HTR-8/SVneo (cell line): ENCODE data around the gene CHD9.
"Not testable (repeated sequence)": the region's sequence is repeated elsewhere in the genome, so short reads cannot be mapped to it uniquely, and the experiment has no call there.

ENCODE experiments used
- DNase-seq: peaks from one replicate; pipeline ENCODE4 v3.0.0; 2011; ENCODE audit warnings: low spot score, mixed read lengths; ENCODE audit not compliant: insufficient read length
- FAIRE-seq: peaks from 2 replicates; lab custom pipeline; 2011; peaks lifted over from hg19 to GRCh38; lab: Jason Lieb, UNC

Gene CHD9

GRCh38 chr16:53183442-53183841 lies 128.7 kb downstream of the CHD9 start:
- FAIRE-seq (no peak), DNase-seq (no peak)

GRCh38 chr16:53185741-53186140 lies 130.9 kb downstream of the CHD9 start:
- DNase-seq, FAIRE-seq: not testable (repeated sequence)

GRCh38 chr16:53187775-53188174 lies 133.0 kb downstream of the CHD9 start:
- DNase-seq (no peak), FAIRE-seq (no peak)

- no peak for DNase-seq
- FAIRE-seq: no peak
These were observed 136.6 kb downstream of the CHD9 start for GRCh38 chr16:53191413-53191812.

GRCh38 chr16:53198933-53199332 lies 144.1 kb downstream of the CHD9 start:
- FAIRE-seq: no peak
- DNase-seq: no peak

- no peak for DNase-seq
- no peak for FAIRE-seq
These were observed 147.1 kb downstream of the CHD9 start for GRCh38 chr16:53201900-53202299.

- no peak for DNase-seq
These were observed 147.6 kb downstream of the CHD9 start for GRCh38 chr16:53202398-53202797.

GRCh38 chr16:53207810-53208752 lies 153.3 kb downstream of the CHD9 start:
- FAIRE-seq: peak; percentile 79

More at GRCh38 chr16:53202398-53202797, 147.6 kb downstream of the CHD9 start:
- FAIRE-seq: no peak

GRCh38 chr16:53209429-53209828 lies 154.6 kb downstream of the CHD9 start:
- DNase-seq (no peak), FAIRE-seq (no peak)

More at GRCh38 chr16:53207810-53208752, 153.3 kb downstream of the CHD9 start:
- peak; percentile 85 for DNase-seq

- FAIRE-seq: no peak
- DNase-seq: no peak
These were observed 155.1 kb downstream of the CHD9 start for GRCh38 chr16:53209877-53210276.

- DNase-seq (no peak), FAIRE-seq (no peak)
These were observed 156.5 kb downstream of the CHD9 start for GRCh38 chr16:53211253-53211652.

- no peak for DNase-seq
- FAIRE-seq: no peak
These were observed 158.1 kb downstream of the CHD9 start for GRCh38 chr16:53212893-53213223.

- FAIRE-seq (no peak), DNase-seq (no peak)
These were observed 158.8 kb downstream of the CHD9 start for GRCh38 chr16:53213542-53213941.

- DNase-seq (no peak), FAIRE-seq (no peak)
These were observed 162.0 kb downstream of the CHD9 start for GRCh38 chr16:53216798-53217197.

GRCh38 chr16:53219371-53219770 lies 164.6 kb downstream of the CHD9 start:
- no peak for FAIRE-seq
- no peak for DNase-seq

- no peak for FAIRE-seq
These were observed 165.1 kb downstream of the CHD9 start for GRCh38 chr16:53219795-53220454.

GRCh38 chr16:53220585-53220984 lies 165.8 kb downstream of the CHD9 start:
- no peak for DNase-seq
- no peak for FAIRE-seq

More at GRCh38 chr16:53219795-53220454, 165.1 kb downstream of the CHD9 start:
- DNase-seq: peak; percentile 15

GRCh38 chr16:53224951-53225533 lies 170.3 kb downstream of the CHD9 start:
- no peak for FAIRE-seq
- no peak for DNase-seq

- FAIRE-seq: no peak
- DNase-seq: no peak
These were observed 178.2 kb downstream of the CHD9 start for GRCh38 chr16:53232826-53233529.

GRCh38 chr16:53234836-53235235 lies 180.0 kb downstream of the CHD9 start:
- no peak for FAIRE-seq
- DNase-seq: no peak
